ENCODE results near the gene KRAS. TPM values are rescaled to one million over a fixed set of nuclear protein-coding genes. Genes with fewer than 3 reads are reported as not detected.

The KRAS gene
- total and polyA plus RNA-seq, 2 donors (not counting 3 experiments of a cell fraction or from before 2014, with no cell fraction given): 9.1 to 22.8 TPM

- FAIRE-seq: no peak
- Histone ChIP-seq H3K36me3 (ENCODE audit: control insufficient read depth in 2 of 2, extremely low read depth in 1 of 2, insufficient read depth in 2 of 2, low read length in 2 of 2) (no peaks in the 10 kb centered on the region), H3K79me2 (ENCODE audit: control insufficient read depth, insufficient read depth, low read length) (no peaks in the 10 kb centered on the region), H3K4me2 (ENCODE audit: insufficient read depth, low read length) (no peak overlapping the region), H3K9me3 (replicated peaks; ENCODE audit: control insufficient read depth, insufficient read depth, low read length) (no peaks in the 10 kb centered on the region), H3K4me3 (replicated peaks in 1 of 3; ENCODE audit: insufficient read depth in 1 of 3, low read depth in 1 of 3, low read length in 3 of 3) (no peak overlapping the region), H3K27me3 (ENCODE audit: control insufficient read depth in 2 of 2, insufficient read depth in 2 of 2, low read length in 2 of 2) (no peaks in the 10 kb centered on the region), H4K20me1 (replicated peaks; ENCODE audit: control insufficient read depth, extremely low read depth, insufficient read depth, low read length) (no peaks in the 10 kb centered on the region), H3K9me1 (replicated peaks; ENCODE audit: control insufficient read depth, extremely low read depth, insufficient read depth, low read length) (no peaks in the 10 kb centered on the region), H3K27ac (ENCODE audit: insufficient read depth, low read depth, low read length) (no peak overlapping the region), H3K4me1 (ENCODE audit: control insufficient read depth, extremely low read depth, insufficient read depth, low read length) (no peaks in the 10 kb centered on the region), H3K9ac (replicated peaks; ENCODE audit: extremely low read depth, insufficient read depth, low read length) (no peak overlapping the region), H2AFZ (ENCODE audit: low read depth, low read length) (no peak overlapping the region)
- TF ChIP-seq, protein P1, sequence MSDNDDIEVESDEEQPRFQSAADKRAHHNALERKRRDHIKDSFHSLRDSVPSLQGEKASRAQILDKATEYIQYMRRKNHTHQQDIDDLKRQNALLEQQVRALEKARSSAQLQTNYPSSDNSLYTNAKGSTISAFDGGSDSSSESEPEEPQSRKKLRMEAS (IDR thresholded peaks at IDR 0.05; ENCODE audit: insufficient read depth, insufficient read length): no peak
- no peak for TF ChIP-seq MYC (IDR thresholded peaks at IDR 0.05; ENCODE audit: low read depth, low read length)
- no peak for TF ChIP-seq FOS (IDR thresholded peaks at IDR 0.05; ENCODE audit: borderline replicate concordance, insufficient read depth, low read length)
- dilution Hi-C loops (cut with MboI; ENCODE audit: extremely low pct_ligation_motif_present, low sequenced_read_pairs): no loop called here
- intact Hi-C loops (cut with micrococcal nuclease): no loop called here
- BruUV-seq (replicated peaks): no TSS peak
- POLR2A ChIA-PET: no interaction called here
- CTCF ChIA-PET: interaction anchor here (0.9 to 2.0 kb wide), 2 partner anchors 13 to 118 kb away, joined by 3 to 5 read pairs; no protein-coding TSS in a partner anchor
- DNase-seq (ENCODE audit: low read depth, low spot score): no peak
Measured at GRCh38 chr12:25269701-25270100, 19.0 kb upstream of the KRAS start.

DNA sequence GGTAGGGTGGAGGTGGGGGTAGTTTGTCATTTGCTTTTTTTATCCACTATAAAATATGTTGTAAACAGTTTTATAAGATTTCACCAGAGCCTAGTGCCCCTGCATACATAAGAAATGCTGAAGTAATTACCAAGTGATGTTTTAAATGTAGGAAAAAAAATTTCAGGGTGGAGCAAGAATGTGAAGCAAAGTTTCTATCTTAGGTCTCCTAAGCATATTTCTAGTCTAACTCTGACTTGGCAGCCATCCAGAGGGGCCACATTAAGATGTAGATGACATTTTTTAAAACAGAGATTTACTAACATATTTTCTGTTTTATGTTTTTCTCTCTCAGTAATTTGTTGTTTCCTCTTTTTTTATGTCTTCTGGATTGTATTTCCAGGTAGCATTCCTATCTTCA lies 15.8 kb upstream of the KRAS start:
- TF ChIP-seq CTCF (IDR thresholded peaks at IDR 0.05; ENCODE audit: extremely low read depth in 1 of 2, insufficient read depth in 1 of 2, low read depth in 1 of 2, low read length in 2 of 2) (no peak), FOS (IDR thresholded peaks at IDR 0.05; ENCODE audit: borderline replicate concordance, insufficient read depth, low read length) (no peak), JUN (IDR thresholded peaks at IDR 0.05; ENCODE audit: borderline replicate concordance, insufficient read depth, insufficient read length, low read depth) (no peak)
- H3K9me3 ChIP-seq (replicated peaks; ENCODE audit: control insufficient read depth, insufficient read depth, low read length): no peaks in the 10 kb centered on the region
- FAIRE-seq: no peak
- H3K4me1 ChIP-seq (ENCODE audit: control insufficient read depth, extremely low read depth, insufficient read depth, low read length): no peaks in the 10 kb centered on the region
- H3K9me1 ChIP-seq (replicated peaks; ENCODE audit: control insufficient read depth, extremely low read depth, insufficient read depth, low read length): no peaks in the 10 kb centered on the region
- H3K36me3 ChIP-seq (ENCODE audit: control insufficient read depth in 2 of 2, extremely low read depth in 1 of 2, insufficient read depth in 2 of 2, low read length in 2 of 2): no peaks in the 10 kb centered on the region
- intact Hi-C loops (cut with micrococcal nuclease) (no loop called here), dilution Hi-C loops (cut with MboI; ENCODE audit: extremely low pct_ligation_motif_present, low sequenced_read_pairs) (no loop called here)
- no peaks in the 10 kb centered on the region for H3K79me2 ChIP-seq (ENCODE audit: control insufficient read depth, insufficient read depth, low read length)
- no peaks in the 10 kb centered on the region for H4K20me1 ChIP-seq (replicated peaks; ENCODE audit: control insufficient read depth, extremely low read depth, insufficient read depth, low read length)
- H3K4me3 ChIP-seq (replicated peaks in 1 of 3; ENCODE audit: insufficient read depth in 1 of 3, low read depth in 1 of 3, low read length in 3 of 3): no peak overlapping the region
- H2AFZ ChIP-seq (ENCODE audit: low read depth, low read length): no peak overlapping the region
- CTCF ChIA-PET: no interaction called here
- peaks cover 0 to 7% of the 10 kb centered on the region in 2 experiments for H3K27me3 ChIP-seq (ENCODE audit: control insufficient read depth in 2 of 2, insufficient read depth in 2 of 2, low read length in 2 of 2)
- H3K27ac ChIP-seq (ENCODE audit: insufficient read depth, low read depth, low read length): no peak overlapping the region
- no peak for DNase-seq (ENCODE audit: low read depth, low spot score)
- H3K4me2 ChIP-seq (ENCODE audit: insufficient read depth, low read length): no peak overlapping the region
- BruUV-seq (replicated peaks): no TSS peak
- H3K9ac ChIP-seq (replicated peaks; ENCODE audit: extremely low read depth, insufficient read depth, low read length): no peak overlapping the region
- POLR2A ChIA-PET: no interaction called here
